H9 (cell line): Measurements from ENCODE around the gene CACNB2. TPM values are rescaled to one million over a fixed set of nuclear protein-coding genes. Genes with fewer than 3 reads are reported as not detected.

Source experiments
- DNase-seq: peaks from one replicate; pipeline ENCODE4 v3.0.0-alpha.2; 2017
- H2AFZ ChIP-seq: one replicate; pipeline ENCODE4 v1.6.1; 2013; ENCODE audit warnings: mild to moderate bottlenecking, low read length, control low read depth, moderate library complexity
- H2AK5ac ChIP-seq: 2 replicates; pipeline ENCODE4 v1.6.1; 2013; ENCODE audit warnings: low read length, control low read depth, mixed read lengths; ENCODE audit not compliant: insufficient read length
- H2BK120ac ChIP-seq: one replicate; pipeline ENCODE4 v1.6.1; 2013; ENCODE audit warnings: low read depth, mild to moderate bottlenecking, low read length, control low read depth, inconsistent platforms; ENCODE audit not compliant: poor library complexity, severe bottlenecking
- H2BK12ac ChIP-seq: 2 replicates; pipeline ENCODE4 v1.6.1; 2013; ENCODE audit warnings: low read length, control low read depth, mixed read lengths, low read depth; ENCODE audit not compliant: insufficient read length
- H2BK15ac ChIP-seq: 2 replicates; pipeline ENCODE4 v1.6.1; 2013; ENCODE audit warnings: low read depth, low read length, control low read depth
- H2BK20ac ChIP-seq: one replicate; pipeline ENCODE4 v1.6.1; 2013; ENCODE audit warnings: low read depth, mild to moderate bottlenecking, low read length, control low read depth, inconsistent platforms; ENCODE audit not compliant: poor library complexity, severe bottlenecking
- H2BK5ac ChIP-seq: 2 replicates; pipeline ENCODE4 v1.6.1; 2013; ENCODE audit warnings: low read length, control low read depth, mixed read lengths; ENCODE audit not compliant: insufficient read length
- H3K14ac ChIP-seq: 2 replicates; pipeline ENCODE4 v1.6.1; 2013; ENCODE audit warnings: low read length, control low read depth; ENCODE audit not compliant: insufficient read depth
- H3K18ac ChIP-seq: 2 replicates; pipeline ENCODE4 v1.6.1; 2013; ENCODE audit warnings: low read depth, mild to moderate bottlenecking, mixed read lengths, low read length, control low read depth; ENCODE audit not compliant: insufficient read length
- H3K23ac ChIP-seq: 2 replicates; pipeline ENCODE4 v1.6.1; 2013; ENCODE audit warnings: low read length, control low read depth, mixed read lengths, low read depth; ENCODE audit not compliant: insufficient read length
- H3K23me2 ChIP-seq: 2 replicates; pipeline ENCODE4 v1.6.1; 2013; ENCODE audit warnings: low read depth, mild to moderate bottlenecking, mixed read lengths, low read length, control low read depth; ENCODE audit not compliant: insufficient read length, poor library complexity, severe bottlenecking
- H3K27ac ChIP-seq: 2 replicates; pipeline ENCODE4 v1.5.1; 2013; ENCODE audit warnings: low read length, control low read depth, mixed read lengths, low read depth; ENCODE audit not compliant: insufficient read length
- H3K27me3 ChIP-seq: 2 replicates; pipeline ENCODE4 v1.6.1; 2013; ENCODE audit warnings: low read length, control low read depth, inconsistent platforms; ENCODE audit not compliant: insufficient read depth
- H3K4ac ChIP-seq: 2 replicates; pipeline ENCODE4 v1.6.1; 2013; ENCODE audit warnings: low read depth, mild to moderate bottlenecking, control low read depth, inconsistent platforms, low read length, moderate library complexity
- H3K4me1 ChIP-seq: 2 replicates; pipeline ENCODE4 v1.6.1; 2013; ENCODE audit warnings: low read length, control low read depth, inconsistent platforms; ENCODE audit not compliant: insufficient read depth
- H3K4me2 ChIP-seq: 2 replicates; pipeline ENCODE4 v1.6.1; 2013; ENCODE audit warnings: low read length, control low read depth, mixed read lengths; ENCODE audit not compliant: insufficient read length, insufficient read depth
- H3K56ac ChIP-seq: 2 replicates; pipeline ENCODE4 v1.6.1; 2013; ENCODE audit warnings: low read depth, mild to moderate bottlenecking, mixed read lengths, low read length, control low read depth; ENCODE audit not compliant: insufficient read length
- H3K79me1 ChIP-seq: 2 replicates; pipeline ENCODE4 v1.6.1; 2013; ENCODE audit warnings: low read depth, mild to moderate bottlenecking, moderate library complexity, low read length, control low read depth, inconsistent platforms; ENCODE audit not compliant: insufficient read depth, poor library complexity, severe bottlenecking
- H3K79me2 ChIP-seq: 2 replicates; pipeline ENCODE4 v1.6.1; 2013; ENCODE audit warnings: low read length, control low read depth, inconsistent platforms; ENCODE audit not compliant: insufficient read depth
- H3K9ac ChIP-seq: 2 replicates; pipeline ENCODE4 v1.6.1; 2013; ENCODE audit warnings: low read length, control low read depth, mixed read lengths; ENCODE audit not compliant: insufficient read length; ENCODE audit errors: extremely low read depth
- H3K9me3 ChIP-seq: one replicate; pipeline ENCODE4 v1.6.1; 2013; ENCODE audit warnings: low read depth, low read length, inconsistent platforms; ENCODE audit not compliant: control insufficient read depth
- H3T11ph ChIP-seq: one replicate; pipeline ENCODE4 v1.6.1; 2013; ENCODE audit warnings: mild to moderate bottlenecking, low read length, control low read depth, inconsistent platforms
- H4K20me1 ChIP-seq: one replicate; pipeline ENCODE4 v1.6.1; 2013; ENCODE audit not compliant: control insufficient read depth, insufficient read length, insufficient read depth
- H4K5ac ChIP-seq: 2 replicates; pipeline ENCODE4 v1.6.1; 2013; ENCODE audit warnings: low read depth, mild to moderate bottlenecking, mixed read lengths, low read length, control low read depth; ENCODE audit not compliant: insufficient read length
- H4K8ac ChIP-seq: replicated peaks from 2 replicates; pipeline ENCODE4 v1.6.1; 2013; ENCODE audit warnings: low read length, control low read depth, mixed read lengths, low read depth; ENCODE audit not compliant: insufficient read length
- H4K91ac ChIP-seq: 2 replicates; pipeline ENCODE4 v1.6.1; 2013; ENCODE audit warnings: low read depth, mild to moderate bottlenecking, moderate library complexity, mixed read lengths, low read length, control low read depth; ENCODE audit not compliant: insufficient read length
- H3K27ac Mint-ChIP-seq, 3 experiments: 2 replicates in 2 of 3; 3 replicates in 1 of 3; pipeline ENCODE4 v1.8.0; 2020 to 2021; ENCODE audit warnings: mixed read lengths in 3 of 3, mild to moderate bottlenecking in 1 of 3, moderate library complexity in 1 of 3
- H3K27me3 Mint-ChIP-seq: 2 replicates; pipeline ENCODE4 v1.8.0; 2021; ENCODE audit warnings: low read depth, mild to moderate bottlenecking, moderate library complexity, mixed read lengths
- H3K36me3 Mint-ChIP-seq, 3 experiments: 2 replicates in 2 of 3; 3 replicates in 1 of 3; pipeline ENCODE4 v1.8.0; 2020 to 2021; ENCODE audit warnings: low read depth in 3 of 3, mixed read lengths in 3 of 3; ENCODE audit not compliant: insufficient read depth in 1 of 3
- H3K4me1 Mint-ChIP-seq, 2 experiments: 2 replicates each; pipeline ENCODE4 v1.8.0; 2020; ENCODE audit warnings: mixed read lengths in 2 of 2
- H3K4me3 Mint-ChIP-seq, 2 experiments: 2 replicates in 1 of 2; 3 replicates in 1 of 2; pipeline ENCODE4 v1.8.0; 2020 to 2021; ENCODE audit warnings: mild to moderate bottlenecking in 2 of 2, mixed read lengths in 2 of 2, moderate library complexity in 1 of 2
- H3K9me3 Mint-ChIP-seq, 2 experiments: 2 replicates in 1 of 2; 3 replicates in 1 of 2; pipeline ENCODE4 v1.8.0; 2020; ENCODE audit warnings: mild to moderate bottlenecking in 2 of 2, mixed read lengths in 2 of 2, moderate library complexity in 1 of 2
- WGBS: extraction: QIAGEN DNeasy Blood & Tissue Kit; methylation state at CpG from one replicate; pipeline ENCODE4 v1.1.7; 2013; ENCODE audit warnings: missing lambda C conversion rate, low lambda C conversion rate, mixed read lengths; ENCODE audit not compliant: insufficient read length; ENCODE audit errors: extremely low coverage; 5-methylcytosine and 5-hydroxymethylcytosine counted together
- total RNA-seq: library from RNA; stranded (reverse); gene quantifications from 2 replicates; pipeline ENCODE4 v1.2.1, GENCODE V29; 2021
- TF ChIP-seq, protein P1 (sequence below): fragments of 200-600 bp; sonication (generic); conservative IDR thresholded peaks from 3 replicates; pipeline ENCODE4 v1.8.0; 2021; ENCODE audit warnings: antibody characterized with exemption, mild to moderate bottlenecking

The CACNB2 gene
- total RNA-seq, 1 experiment from 2014 or later, result 2.6 TPM

DNA sequence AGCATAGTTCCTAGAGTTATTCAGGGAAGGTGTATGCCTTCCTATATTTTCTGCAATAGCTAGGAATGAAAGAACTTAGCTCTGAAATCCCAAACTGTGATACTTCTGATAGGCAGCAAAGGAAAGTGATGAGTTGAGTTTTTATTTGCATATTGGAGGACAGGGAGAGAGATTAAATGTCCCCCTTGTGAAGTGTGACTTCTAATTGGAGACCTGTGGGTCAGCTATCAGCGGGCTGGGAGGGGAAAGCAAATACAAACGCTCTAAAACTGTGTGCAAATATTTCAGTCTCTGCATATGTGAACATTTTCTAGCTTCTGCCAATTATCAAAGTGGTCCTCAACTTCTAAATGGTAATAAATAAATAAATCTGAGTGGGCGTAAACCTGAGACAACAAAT, 203.3 kb downstream of the CACNB2 start:
- Histone ChIP-seq H3K9ac (no peak overlapping the region), H3K79me2 (no peaks in the 10 kb centered on the region), H3K14ac (no peak overlapping the region), H2BK15ac (no peak overlapping the region), H2BK120ac (no peak overlapping the region), H2BK5ac (no peak overlapping the region), H4K5ac (no peak overlapping the region), H3K18ac (no peak overlapping the region), H2AFZ (no peak overlapping the region), H3K9me3 (no peaks in the 10 kb centered on the region), H3K4me1 (no peaks in the 10 kb centered on the region), H4K8ac (no peak overlapping the region), H2BK20ac (no peak overlapping the region), H2BK12ac (no peak overlapping the region), H3K23me2 (no peaks in the 10 kb centered on the region), H3K4me2 (no peak overlapping the region), H3T11ph (no peak overlapping the region), H3K27me3 (no peaks in the 10 kb centered on the region), H3K4ac (no peak overlapping the region), H3K79me1 (no peaks in the 10 kb centered on the region), H2AK5ac (no peak overlapping the region), H4K20me1 (no peaks in the 10 kb centered on the region), H3K27ac (no peak overlapping the region), H4K91ac (no peak overlapping the region), H3K23ac (no peak overlapping the region), H3K56ac (no peak overlapping the region)
- Mint-ChIP-seq H3K9me3 (no peaks in the 10 kb centered on the region), H3K27me3 (no peaks in the 10 kb centered on the region), H3K4me3 (no peak overlapping the region), H3K27ac (no peak overlapping the region; a peak in 1 of 7 replicates), H3K36me3 (no peaks in the 10 kb centered on the region; a peak in 1 of 7 replicates), H3K4me1 (peaks cover 5% of the 10 kb centered on the region in 2 experiments; a peak in 2 of 4 replicates)
- no peak for DNase-seq
- TF ChIP-seq, protein P1, sequence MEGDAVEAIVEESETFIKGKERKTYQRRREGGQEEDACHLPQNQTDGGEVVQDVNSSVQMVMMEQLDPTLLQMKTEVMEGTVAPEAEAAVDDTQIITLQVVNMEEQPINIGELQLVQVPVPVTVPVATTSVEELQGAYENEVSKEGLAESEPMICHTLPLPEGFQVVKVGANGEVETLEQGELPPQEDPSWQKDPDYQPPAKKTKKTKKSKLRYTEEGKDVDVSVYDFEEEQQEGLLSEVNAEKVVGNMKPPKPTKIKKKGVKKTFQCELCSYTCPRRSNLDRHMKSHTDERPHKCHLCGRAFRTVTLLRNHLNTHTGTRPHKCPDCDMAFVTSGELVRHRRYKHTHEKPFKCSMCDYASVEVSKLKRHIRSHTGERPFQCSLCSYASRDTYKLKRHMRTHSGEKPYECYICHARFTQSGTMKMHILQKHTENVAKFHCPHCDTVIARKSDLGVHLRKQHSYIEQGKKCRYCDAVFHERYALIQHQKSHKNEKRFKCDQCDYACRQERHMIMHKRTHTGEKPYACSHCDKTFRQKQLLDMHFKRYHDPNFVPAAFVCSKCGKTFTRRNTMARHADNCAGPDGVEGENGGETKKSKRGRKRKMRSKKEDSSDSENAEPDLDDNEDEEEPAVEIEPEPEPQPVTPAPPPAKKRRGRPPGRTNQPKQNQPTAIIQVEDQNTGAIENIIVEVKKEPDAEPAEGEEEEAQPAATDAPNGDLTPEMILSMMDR, result no peak
- no CpG with 5 or more reads among the region's 3 CpGs for WGBS
